Loucy (cell line): ENCODE measurements around the gene FLT3.

ENCODE experiments used
- H2AFZ ChIP-seq: fragments of 200-600 bp; sonication (generic); 2 replicates; pipeline ENCODE4 v1.6.0; 2016; ENCODE audit warnings: antibody characterized with exemption, mild to moderate bottlenecking, low read length, moderate library complexity
- H3F3A ChIP-seq: fragments of 200-600 bp; 2 replicates; pipeline ENCODE4 v1.6.0; 2016; ENCODE audit warnings: antibody characterized with exemption, low read depth, mild to moderate bottlenecking
- H3K27me3 ChIP-seq: fragments of 200-600 bp; sonication (generic); 2 replicates; pipeline ENCODE4 v1.6.1; 2014; ENCODE audit warnings: low read length, mild to moderate bottlenecking; ENCODE audit not compliant: insufficient read depth, poor library complexity, severe bottlenecking
- H3K36me3 ChIP-seq: fragments of 200-600 bp; sonication (generic); 2 replicates; pipeline ENCODE4 v1.6.1; 2016; ENCODE audit warnings: low read length; ENCODE audit not compliant: insufficient read depth
- H3K4me1 ChIP-seq: fragments of 200-600 bp; sonication (generic); 2 replicates; pipeline ENCODE4 v1.5.1; 2014; ENCODE audit warnings: low read length, mild to moderate bottlenecking; ENCODE audit not compliant: insufficient read depth, poor library complexity, severe bottlenecking
- H3K4me2 ChIP-seq: fragments of 200-600 bp; sonication (generic); 2 replicates; pipeline ENCODE4 v1.6.0; 2014; ENCODE audit warnings: antibody characterized with exemption, low read length, low read depth, mild to moderate bottlenecking; ENCODE audit not compliant: poor library complexity, severe bottlenecking
- H3K4me3 ChIP-seq: fragments of 200-600 bp; sonication (generic); 2 replicates; pipeline ENCODE4 v1.5.1; 2014; ENCODE audit warnings: low read length, mild to moderate bottlenecking, mixed read lengths; ENCODE audit not compliant: poor library complexity, severe bottlenecking
- H3K79me2 ChIP-seq: fragments of 200-600 bp; sonication (generic); 2 replicates; pipeline ENCODE4 v1.6.1; 2014; ENCODE audit warnings: low read length; ENCODE audit not compliant: insufficient read depth
- H3K9ac ChIP-seq: fragments of 200-600 bp; sonication (generic); 2 replicates; pipeline ENCODE4 v1.6.0; 2014; ENCODE audit warnings: mild to moderate bottlenecking, low read depth, low read length, moderate library complexity; ENCODE audit not compliant: poor library complexity, severe bottlenecking
- H3K9me2 ChIP-seq: fragments of 200-600 bp; sonication (generic); replicated peaks from 2 replicates; pipeline ENCODE4 v1.6.1; 2016; ENCODE audit warnings: low read depth, low read length, mixed read lengths
- H3K9me3 ChIP-seq: fragments of 200-600 bp; sonication (generic); 2 replicates; pipeline ENCODE4 v1.6.1; 2014; ENCODE audit warnings: mild to moderate bottlenecking, antibody characterized with exemption, low read length, low read depth; ENCODE audit not compliant: insufficient read depth
- H4K20me1 ChIP-seq: fragments of 200-600 bp; sonication (generic); 2 replicates; pipeline ENCODE4 v1.6.0; 2014; ENCODE audit warnings: antibody characterized with exemption, low read length, mild to moderate bottlenecking; ENCODE audit not compliant: insufficient read depth, poor library complexity, severe bottlenecking
- CTCF ChIP-seq: fragments of 200-600 bp; sonication (generic); conservative IDR thresholded peaks from 2 replicates; pipeline ENCODE4 v1.5.1; 2014; ENCODE audit warnings: mild to moderate bottlenecking, antibody characterized with exemption, low read length
- EZH2phosphoT487 ChIP-seq: fragments of 200-600 bp; IDR thresholded peaks from 2 replicates; pipeline ENCODE4 v1.6.1; 2018; ENCODE audit warnings: antibody characterized with exemption, mild to moderate bottlenecking, moderate library complexity, borderline replicate concordance

Gene FLT3

DNA sequence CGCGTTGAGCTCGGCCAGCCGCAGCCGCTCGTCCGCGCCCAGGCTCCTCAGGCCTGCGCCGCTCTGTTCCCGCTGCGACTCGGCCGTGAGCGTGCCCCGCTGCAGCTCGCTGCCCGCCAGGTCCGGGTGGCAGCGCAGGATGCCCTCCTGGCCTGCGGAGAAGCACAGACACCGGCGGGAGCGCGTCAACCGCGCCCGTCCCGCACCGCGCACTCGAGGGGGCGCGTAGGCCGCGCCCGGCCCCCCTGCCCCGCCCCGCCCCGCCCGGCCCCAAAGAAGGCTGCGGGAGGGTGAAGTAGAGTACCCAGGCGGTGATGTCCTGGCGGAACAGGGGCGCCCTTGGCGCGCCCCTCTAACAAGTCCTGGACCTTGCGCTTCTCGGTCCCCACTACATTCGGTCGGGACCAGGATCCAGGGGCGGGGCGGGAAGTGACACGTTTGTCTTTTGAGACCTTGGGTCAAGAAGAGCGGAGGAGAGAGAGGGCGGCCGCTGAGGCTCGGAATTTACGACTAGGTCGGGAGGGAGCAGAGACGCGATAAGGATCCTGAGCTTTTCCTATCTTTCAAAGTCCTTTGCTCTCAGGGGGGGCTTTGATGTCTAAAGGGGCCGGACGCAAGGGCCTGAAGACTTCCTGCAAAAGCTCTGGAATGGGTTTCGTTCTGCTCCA, 121.9 kb downstream of the FLT3 start:
- Histone ChIP-seq H3K4me2 (no peak overlapping the region), H3K9ac (no peak overlapping the region), H3K36me3 (no peaks in the 10 kb centered on the region), H3K79me2 (no peaks in the 10 kb centered on the region), H4K20me1 (no peaks in the 10 kb centered on the region), H3K27me3 (no peaks in the 10 kb centered on the region), H3K9me3 (no peaks in the 10 kb centered on the region), H3K4me3 (no peak overlapping the region), H3K9me2 (no peaks in the 10 kb centered on the region), H3K4me1 (no peaks in the 10 kb centered on the region), H3F3A (no peaks in the 10 kb centered on the region), H2AFZ (no peak overlapping the region)
- TF ChIP-seq CTCF (no peak), EZH2phosphoT487 (no peak)

GRCh38 chr13:27977476-27978300, 122.7 kb downstream of the FLT3 start:
- Histone ChIP-seq H4K20me1 (no peaks in the 10 kb centered on the region), H3K9ac (no peak overlapping the region), H3K9me3 (no peaks in the 10 kb centered on the region), H3F3A (no peaks in the 10 kb centered on the region), H3K4me3 (no peak overlapping the region), H2AFZ (no peak overlapping the region), H3K4me2 (no peak overlapping the region), H3K9me2 (no peaks in the 10 kb centered on the region), H3K79me2 (no peaks in the 10 kb centered on the region), H3K27me3 (no peaks in the 10 kb centered on the region), H3K36me3 (no peaks in the 10 kb centered on the region), H3K4me1 (no peaks in the 10 kb centered on the region)
- no peak for TF ChIP-seq EZH2phosphoT487
- TF ChIP-seq CTCF, result no peak

- no peak overlapping the region for H3K4me3 ChIP-seq
- H3K36me3 ChIP-seq, result no peaks in the 10 kb centered on the region
- H4K20me1 ChIP-seq, result no peaks in the 10 kb centered on the region
- no peak overlapping the region for H3K4me2 ChIP-seq
- no peak overlapping the region for H2AFZ ChIP-seq
- H3F3A ChIP-seq, result no peaks in the 10 kb centered on the region
- no peak overlapping the region for H3K9ac ChIP-seq
- H3K27me3 ChIP-seq, result no peaks in the 10 kb centered on the region
- H3K9me2 ChIP-seq, result no peaks in the 10 kb centered on the region
- no peaks in the 10 kb centered on the region for H3K79me2 ChIP-seq
- no peaks in the 10 kb centered on the region for H3K9me3 ChIP-seq
- TF ChIP-seq EZH2phosphoT487 (no peak), CTCF (no peak)
- no peaks in the 10 kb centered on the region for H3K4me1 ChIP-seq
Measured at GRCh38 chr13:27976362-27977091, 123.8 kb downstream of the FLT3 start.
